GM21423 (cell line): ENCODE measurements around the gene KCNIP4.

Source experiments
- ATAC-seq: cut with Tn5 transposase; IDR thresholded peaks from one replicate; pipeline ENCODE4 v1.9.1; 2021; ENCODE audit warnings: mild to moderate bottlenecking, moderate library complexity; ENCODE audit not compliant: unreplicated experiment

Gene KCNIP4

DNA sequence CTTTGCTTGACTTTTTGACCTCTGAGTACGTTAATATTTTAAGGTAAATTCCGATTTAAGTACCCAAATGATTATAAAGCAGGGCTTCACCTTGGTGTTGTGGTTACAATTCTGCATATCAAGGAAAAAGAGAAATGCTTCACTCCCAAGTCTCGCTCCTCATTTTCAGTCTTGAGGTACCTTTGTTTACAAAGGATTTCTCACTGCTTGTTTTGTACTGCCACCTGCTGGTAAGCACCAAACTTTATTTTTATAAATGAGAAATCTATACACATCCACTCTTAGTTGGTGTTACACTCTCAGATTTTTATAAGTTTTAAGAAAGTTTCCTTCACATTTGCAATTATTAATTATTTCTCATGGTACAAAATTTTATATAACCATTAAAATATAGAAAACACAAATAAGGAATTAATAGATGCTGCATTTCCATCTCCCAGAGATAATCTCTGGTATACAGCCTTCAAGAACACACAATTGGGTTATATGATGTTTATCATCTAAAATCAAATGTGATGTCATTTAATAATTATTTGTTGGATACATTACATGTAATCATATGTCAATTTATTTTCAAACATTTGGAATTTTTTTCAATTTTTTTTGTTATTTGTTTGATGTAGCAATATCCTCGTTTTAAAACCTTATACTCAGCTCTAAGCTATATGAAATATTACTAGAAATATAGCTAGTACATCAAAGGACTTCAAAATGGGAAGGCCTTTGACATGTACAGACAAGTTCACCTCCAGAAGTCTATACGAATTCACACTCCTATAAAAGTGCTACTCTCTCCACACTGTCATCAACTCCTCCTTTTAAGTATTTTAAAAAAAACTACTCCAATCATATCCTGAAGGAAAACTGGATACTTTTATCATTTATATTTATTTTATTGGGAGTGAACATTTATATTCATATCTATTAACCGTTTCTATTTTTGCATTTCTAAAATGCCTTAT is 179.9 kb downstream of the KCNIP4 start:
- ATAC-seq: no peak

- peak; percentile 69 for ATAC-seq
Observed at GRCh38 chr4:21765810-21766407, 182.7 kb downstream of the KCNIP4 start.

- ATAC-seq: no peak
Observed at GRCh38 chr4:21763855-21764254, 184.7 kb downstream of the KCNIP4 start.

DNA sequence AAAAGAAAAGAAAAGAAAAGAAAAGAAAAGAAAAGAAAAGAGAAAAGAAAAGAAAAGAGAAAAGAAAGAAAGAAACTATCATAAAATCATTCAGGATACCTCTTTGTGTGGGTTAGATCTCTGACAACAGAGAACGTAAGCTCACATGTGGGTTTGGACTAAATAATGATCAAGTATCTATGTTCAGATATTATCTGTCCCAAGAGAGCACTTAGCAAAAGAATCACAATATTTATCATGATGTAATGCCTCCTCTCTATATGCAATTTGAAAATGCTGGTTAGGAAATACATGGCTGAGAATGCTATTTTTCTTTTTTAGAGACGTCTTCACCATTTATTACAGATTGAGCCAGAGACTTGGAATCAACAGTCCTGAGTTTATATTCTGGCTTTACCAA is 191.3 kb downstream of the KCNIP4 start:
- no peak for ATAC-seq

- ATAC-seq: no peak
Observed at GRCh38 chr4:21753084-21753760, 195.3 kb downstream of the KCNIP4 start.

DNA sequence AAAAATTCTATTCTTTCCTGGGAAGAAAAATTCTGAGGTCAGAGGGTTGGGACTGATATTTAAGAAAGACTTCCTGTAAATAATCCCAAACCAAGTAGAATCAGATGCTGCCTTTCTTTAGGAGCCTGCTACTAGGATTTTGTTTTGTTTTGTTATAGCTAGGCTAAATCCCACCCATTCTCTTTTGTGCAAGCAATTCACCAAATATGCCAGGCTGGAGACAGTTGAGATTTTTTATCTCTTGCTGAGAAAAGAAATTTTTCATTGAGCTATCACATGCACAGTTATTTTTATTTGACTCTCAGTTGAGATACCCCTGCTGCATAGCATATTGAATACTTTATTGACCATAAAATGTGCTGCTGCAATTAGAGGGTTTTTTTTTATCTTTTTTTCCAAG is 196.0 kb downstream of the KCNIP4 start:
- no peak for ATAC-seq

DNA sequence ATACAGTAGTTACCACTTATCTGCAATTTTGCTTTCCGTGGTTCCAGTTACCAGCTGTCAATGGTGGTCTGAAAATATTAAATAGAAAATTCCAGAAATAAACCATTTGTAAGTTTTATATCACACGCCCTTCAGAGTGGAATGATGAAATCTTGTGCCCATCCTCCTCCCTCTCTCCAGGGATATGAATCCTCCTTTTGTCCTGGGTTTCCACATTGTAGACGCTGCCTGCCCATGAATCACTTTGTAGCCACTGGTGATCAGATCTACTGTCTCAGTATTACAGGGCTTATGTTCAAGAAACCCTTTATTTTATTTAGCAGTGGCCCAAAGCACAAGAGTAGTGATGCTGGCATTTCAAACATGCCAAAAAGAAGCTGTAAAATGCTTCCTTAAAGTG is 198.6 kb downstream of the KCNIP4 start:
- no peak for ATAC-seq

GRCh38 chr4:21749412-21749811 is 199.2 kb downstream of the KCNIP4 start:
- no peak for ATAC-seq

- no peak for ATAC-seq
Observed at GRCh38 chr4:21744046-21744445, 204.5 kb downstream of the KCNIP4 start.

DNA sequence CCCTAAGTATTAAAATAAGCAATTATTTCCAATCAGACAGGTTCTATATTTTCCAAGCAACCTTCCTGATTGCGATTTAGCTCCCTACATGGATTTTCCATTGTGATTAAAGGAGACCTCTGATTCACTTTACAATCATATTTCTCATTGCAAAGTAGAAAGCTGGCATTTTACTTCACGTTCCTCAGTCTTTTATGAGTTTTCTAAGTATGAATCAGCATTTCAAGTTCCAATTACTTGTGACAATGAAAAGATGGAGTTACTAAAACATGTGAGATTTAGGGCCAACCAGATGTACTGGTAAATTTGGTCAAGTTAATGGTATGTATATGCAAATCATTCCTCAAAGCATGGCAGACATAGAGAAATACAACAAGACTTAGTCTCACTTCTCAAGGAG is 206.2 kb downstream of the KCNIP4 start:
- no peak for ATAC-seq

GRCh38 chr4:21738821-21739220 is 209.8 kb downstream of the KCNIP4 start:
- ATAC-seq: no peak

DNA sequence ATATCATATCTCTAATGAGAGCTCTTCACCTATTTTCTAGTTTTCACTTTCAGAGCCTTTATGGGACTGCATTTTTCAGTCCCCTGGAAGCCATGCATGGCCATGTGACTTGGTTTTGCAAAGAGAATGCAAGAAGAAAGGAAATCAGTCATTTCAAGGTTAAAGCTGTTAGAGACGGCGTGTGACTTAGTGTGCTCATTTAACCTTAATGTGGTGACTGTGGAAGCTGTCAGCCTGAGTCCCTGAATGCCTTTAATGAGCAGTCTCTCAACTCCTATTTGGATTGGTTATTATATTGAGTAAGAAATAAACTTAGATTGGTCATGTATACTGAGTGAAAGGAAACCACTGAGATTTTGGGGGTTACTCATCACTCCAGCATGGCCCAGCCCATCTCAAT is 212.7 kb downstream of the KCNIP4 start:
- ATAC-seq: no peak

- ATAC-seq: no peak
Observed at GRCh38 chr4:21733894-21734630, 214.5 kb downstream of the KCNIP4 start.

GRCh38 chr4:21728304-21728703 is 220.3 kb downstream of the KCNIP4 start:
- no peak for ATAC-seq

GRCh38 chr4:21726255-21726815 is 222.2 kb downstream of the KCNIP4 start:
- ATAC-seq: no peak

GRCh38 chr4:21722157-21722839 is 226.3 kb downstream of the KCNIP4 start:
- no peak for ATAC-seq

- no peak for ATAC-seq
Observed at GRCh38 chr4:21716531-21716930, 232.0 kb downstream of the KCNIP4 start.

DNA sequence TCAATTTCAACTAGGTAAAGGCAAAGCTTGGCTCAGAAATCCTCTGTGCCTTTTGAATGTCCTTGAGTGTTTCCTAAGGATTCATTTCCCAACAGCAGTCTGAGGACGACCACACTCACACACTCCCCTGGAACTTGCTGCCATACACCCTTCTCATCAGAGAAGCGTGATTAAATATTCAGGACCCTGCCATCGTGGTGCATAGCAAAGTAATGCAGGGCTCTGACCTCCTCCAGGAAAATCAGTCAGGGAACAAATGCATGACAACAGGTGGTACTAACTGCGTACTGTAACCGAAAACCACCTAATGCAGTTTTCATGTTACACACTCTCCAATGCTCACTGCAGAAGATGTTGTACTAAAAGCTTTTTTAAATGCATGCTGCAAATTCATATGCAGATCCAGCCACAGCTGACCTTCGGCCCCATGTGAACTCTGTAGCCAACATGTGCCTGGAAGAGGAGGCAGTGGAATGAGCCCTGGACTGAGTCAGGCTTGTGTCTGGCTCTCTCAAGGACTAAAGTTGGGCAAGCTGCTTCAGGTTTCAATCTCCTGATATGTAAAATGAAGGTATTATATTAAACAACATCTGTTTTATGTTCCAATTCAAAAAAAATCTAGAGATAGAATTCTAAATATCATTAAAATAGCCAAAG is 238.3 kb downstream of the KCNIP4 start:
- ATAC-seq: no peak

- ATAC-seq: no peak
Observed at GRCh38 chr4:21709761-21710160, 238.8 kb downstream of the KCNIP4 start.

GRCh38 chr4:21709031-21709430 is 239.5 kb downstream of the KCNIP4 start:
- no peak for ATAC-seq
